Renal cortex interstitium (tissue), 11 donors: ENCODE data around the gene PROCA1. TPM values are rescaled to one million over a fixed set of nuclear protein-coding genes. Genes with fewer than 3 reads are reported as not detected.
A peak's percentile ranks its signal among the peaks of the same experiment; 100 is the strongest.
"Not testable (repeated sequence)": the region's sequence is repeated elsewhere in the genome, so short reads cannot be mapped to it uniquely, and the experiment has no call there.

Source experiments
- DNase-seq, 11 donors: peaks; one replicate each; pipeline ENCODE4 v3.0.0-alpha.2; 2013; ENCODE audit warnings: low read depth in 9 of 11, low spot score in 4 of 11; ENCODE audit errors: extremely low read depth in 1 of 11
- polyA plus RNA-seq, 3 donors: library from polyadenylated mRNA; unstranded; fragments of 120-200 nt; gene quantifications; one replicate each; pipeline ENCODE4 v1.2.1, GENCODE V29; 2013; ENCODE audit not compliant: insufficient read length in 3 of 3

The PROCA1 gene
- polyA plus RNA-seq, 3 donors = 5.9 to 8.7 (median 6.6) TPM

DNA sequence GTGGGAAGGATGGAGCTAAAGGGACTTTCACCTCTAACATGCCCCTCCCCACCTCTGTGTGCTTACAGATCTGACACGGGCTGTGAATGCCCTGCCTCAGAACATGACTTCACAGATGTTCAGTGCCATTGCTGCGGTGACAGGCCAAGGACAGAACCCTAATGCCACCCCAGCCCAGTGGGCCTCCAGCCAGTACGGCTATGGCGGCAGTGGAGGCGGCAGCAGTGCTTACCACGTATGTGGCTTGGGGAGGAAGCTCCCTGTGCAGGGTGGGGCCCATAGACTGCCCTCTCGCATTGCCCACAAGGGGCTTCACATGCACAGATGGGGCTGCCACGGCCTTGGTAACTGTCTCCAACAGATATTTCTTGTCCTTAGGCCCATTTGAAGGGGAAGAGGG lies 11.4 kb downstream of the PROCA1 start:
- no peak for DNase-seq

DNA sequence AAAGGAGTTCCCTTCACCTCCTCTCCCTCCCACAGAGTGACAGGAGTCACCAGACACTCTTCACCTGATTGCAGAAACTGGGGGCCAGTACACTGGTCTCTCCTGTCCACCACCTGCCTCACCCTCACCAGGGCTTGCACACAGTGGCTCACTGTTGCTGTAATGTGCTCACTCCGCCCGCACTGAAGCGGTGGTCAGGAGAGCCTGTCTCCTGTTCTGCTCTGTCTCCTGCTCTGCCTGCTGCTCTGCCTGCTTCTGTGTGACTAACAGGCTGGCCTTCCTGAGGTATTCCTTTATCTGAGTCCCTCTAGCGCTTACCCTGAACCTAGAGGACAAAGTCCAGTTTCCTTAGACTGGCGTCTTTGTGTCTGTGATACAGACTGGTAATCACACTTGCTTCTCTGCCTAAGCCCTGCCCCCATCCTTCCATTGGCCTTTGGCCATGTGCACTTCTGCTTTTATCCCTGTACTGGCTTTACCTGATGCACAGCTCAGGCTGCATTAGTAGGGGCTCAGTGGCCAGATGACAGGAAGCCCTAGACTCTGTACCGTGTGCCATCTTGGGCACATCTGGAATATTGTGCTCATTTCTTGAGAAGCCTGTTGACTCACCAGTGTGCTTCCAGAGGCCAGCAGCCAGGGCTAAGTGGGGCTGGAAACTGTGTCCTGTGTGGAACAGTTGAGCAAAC lies 13.3 kb downstream of the PROCA1 start:
- DNase-seq = peak in 1 of 11 donors; percentile 57

DNA sequence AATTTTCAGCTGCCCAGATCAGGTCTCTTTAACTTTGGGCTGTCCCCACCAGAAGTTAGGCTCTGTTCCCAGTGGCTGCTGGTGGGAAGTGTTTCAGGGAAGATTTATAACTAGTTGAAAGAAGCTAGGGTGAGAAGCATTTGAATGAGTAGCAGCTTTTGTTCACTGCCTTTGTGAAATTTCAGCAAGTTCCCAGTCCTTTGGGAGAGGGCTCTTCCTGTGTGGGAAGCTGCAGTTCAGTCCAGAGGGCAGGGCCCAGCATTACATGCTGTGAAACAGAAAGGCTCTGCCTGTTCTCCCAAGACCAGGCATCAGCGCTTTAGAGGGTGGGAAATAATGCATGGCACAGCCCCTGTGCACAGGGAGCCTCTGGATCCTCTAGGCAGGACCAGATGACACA lies 17.8 kb downstream of the PROCA1 start:
- no peak for DNase-seq

DNA sequence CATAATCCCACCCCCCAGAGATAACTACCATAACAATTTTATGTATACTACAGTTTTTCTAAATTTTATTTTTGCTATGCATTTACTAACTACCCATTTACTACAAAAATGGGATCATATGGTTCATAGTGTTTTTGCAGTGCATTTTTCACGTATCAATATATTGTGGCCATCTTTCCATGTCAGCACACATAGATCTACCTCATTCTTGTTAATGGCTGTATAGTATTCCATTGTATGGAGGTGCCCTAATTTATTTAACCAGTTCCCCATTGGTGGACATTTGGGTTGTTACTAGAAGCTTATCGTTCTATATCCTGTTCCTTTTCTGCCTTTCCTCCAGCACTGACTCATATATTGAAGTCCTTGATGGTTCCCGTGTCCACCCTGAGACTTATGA lies 22.7 kb downstream of the PROCA1 start:
- no peak for DNase-seq

DNA sequence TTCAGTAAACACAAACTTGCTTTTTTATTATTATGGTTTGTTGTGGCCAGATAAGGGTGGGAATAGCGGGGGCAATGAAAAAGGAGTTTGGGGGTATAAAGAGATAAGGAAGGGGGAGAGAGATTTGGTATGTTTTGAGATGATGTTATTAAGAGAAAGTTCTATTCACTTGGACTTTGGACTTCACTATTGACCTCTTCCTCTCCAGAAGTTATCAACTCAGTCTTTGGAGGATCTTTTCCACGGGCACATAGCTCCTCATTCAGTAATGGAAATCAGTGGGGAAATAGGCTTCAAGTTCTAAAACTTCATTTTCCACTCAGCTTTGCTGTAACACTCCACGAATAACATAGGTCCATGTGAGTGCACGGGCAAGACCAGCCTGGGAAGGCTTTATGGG lies 23.2 kb downstream of the PROCA1 start:
- no peak for DNase-seq

DNA sequence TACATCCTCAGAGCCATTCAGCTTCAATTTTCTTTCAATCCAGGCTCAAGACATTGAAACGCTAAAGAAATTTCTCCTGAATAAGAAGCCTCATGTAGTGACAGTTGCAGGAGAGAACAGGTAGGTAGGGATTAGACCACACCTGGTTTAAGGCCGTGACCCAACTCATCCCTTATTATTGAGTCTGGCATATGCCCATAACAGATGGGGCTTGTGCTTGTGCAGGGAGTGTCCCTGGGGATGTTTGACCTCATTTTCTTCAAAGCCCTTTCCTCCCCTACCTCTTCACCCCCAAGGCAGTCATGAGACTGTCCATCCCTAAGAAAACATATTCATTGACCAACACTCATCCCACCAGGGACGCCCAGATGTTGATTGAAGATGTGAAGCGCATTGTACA lies 25.4 kb downstream of the PROCA1 start:
- no peak for DNase-seq

DNA sequence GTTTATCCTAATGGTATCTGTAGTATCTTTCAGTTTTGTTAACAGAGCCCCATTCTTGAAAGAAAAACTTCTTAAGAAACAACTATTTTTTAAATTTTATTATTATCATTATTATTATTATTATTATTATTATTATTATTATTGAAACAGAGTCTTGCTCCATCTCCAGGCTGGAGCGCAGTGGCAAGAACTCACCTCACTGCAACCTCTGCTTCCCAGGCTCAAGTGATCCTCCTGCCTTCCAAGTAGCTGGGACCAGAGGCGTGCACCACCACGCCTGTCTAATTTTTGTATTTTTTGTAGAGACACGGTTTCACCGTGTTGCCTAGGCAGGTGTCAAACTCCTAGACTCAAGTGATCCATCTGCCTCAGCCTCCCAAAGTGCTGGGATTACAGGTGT lies 26.3 kb downstream of the PROCA1 start:
- no peak for DNase-seq

DNA sequence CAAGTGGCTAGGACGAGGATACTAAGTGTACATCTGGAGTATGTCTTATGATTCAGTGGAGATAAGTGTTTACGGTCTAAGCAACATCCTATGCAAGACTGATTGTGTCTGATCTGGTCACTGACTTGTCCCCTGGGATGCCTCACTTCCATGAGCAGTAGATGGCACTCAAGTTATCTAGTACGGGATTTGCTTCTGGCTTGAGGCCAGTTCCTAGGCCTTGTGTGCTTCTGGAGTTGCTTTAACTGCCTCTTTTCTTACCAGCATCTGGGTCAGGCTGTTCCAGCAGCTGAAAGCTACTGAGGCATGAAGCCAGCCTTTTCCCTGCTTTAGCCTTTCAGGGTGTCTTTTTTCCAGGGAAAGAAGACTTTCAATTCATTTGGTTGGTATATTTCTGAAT lies 26.7 kb downstream of the PROCA1 start:
- DNase-seq = peak in 4 of 11 donors; percentile 24 to 33 (median 27)

DNA sequence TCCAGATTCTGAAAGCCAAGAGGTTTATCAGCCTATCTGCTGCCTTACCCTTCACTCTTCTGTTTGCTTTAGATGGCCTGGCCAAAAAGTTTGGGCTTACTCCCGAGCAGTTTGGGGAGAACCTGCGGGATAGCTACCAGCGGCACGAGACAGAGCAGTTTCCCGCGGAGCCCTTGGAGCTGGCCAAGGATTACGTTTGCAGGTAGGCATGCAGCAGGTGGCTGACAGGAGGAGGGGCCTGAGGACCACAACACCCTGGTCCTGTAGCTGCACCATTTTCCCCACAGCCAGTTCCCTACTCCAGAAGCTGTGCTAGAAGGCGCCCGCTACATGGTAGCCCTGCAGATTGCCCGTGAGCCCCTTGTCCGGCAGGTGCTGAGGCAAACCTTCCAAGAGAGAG lies 29.0 kb downstream of the PROCA1 start:
- no peak for DNase-seq

DNA sequence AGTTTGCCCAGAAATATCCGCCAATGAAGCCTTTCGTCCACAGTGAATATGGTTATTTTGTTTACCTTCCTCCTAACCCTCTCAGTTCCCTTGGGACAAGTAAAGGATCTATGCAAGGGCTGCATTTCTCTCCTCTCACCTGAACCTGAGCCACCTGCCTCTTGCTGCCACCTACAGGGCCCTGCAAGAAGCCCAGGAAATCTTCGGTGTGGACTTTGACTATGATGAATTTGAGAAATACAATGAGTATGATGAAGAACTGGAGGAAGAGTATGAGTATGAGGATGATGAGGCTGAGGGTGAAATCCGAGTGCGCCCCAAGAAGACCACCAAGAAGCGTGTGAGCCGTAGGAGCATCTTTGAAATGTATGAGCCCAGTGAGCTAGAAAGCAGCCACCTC lies 35.7 kb downstream of the PROCA1 start:
- DNase-seq = no peak

DNA sequence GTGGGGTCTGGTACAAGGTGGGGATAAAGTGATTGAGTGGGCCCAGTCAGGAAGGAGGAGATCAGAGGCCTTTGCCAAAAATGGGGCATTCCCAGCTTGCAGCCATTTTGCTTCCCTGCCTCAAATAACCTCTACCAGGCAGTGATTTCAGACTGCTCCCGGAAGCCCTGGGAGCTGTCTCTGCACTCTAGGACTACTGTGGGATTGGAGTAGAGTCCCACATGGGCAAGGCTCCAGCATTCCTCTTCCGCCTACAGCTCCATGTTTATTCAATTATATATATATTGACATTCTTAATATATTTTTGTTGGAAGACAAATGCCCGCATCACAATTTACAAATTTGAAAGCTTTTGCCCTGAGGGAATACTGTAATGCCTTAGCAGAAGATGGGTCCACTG lies 36.2 kb downstream of the PROCA1 start:
- DNase-seq = no peak

DNA sequence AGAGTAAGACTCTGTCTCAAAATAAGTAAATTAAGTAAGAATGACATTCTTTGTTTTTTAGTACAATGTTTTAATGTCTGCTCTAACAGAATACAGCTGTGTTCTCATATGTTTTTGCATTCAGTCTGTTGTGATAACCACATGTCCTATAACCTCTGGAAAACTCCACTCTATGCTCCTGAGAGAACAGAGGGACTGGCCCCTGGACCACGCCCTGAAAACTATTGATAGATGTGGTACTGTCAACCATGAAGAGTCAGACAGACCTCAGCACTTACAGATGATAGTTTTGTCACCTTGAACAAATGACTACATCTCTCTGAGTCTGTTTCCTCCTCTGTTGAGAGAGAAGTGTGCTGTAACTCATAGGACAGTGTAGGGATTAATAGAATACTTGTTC lies 41.8 kb downstream of the PROCA1 start:
- DNase-seq = no peak

DNA sequence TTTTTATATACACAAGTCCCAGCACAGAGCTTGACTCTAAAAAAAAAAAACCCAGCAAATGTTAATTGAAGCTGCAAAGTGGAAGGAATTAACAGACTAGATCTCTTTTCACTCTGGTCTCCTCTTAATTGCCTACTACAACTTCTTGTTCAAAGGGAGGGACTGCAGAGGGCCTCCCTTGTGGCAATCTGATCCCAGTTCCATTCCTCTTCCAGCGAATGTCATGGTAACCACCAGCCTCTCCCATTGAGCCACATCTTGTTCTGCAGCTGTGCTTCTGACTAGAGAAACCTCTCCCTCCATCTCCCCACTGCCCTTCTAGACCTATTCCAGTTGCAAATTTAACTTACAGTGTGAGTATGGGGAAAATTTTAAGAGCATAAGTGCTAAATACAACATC lies 43.8 kb downstream of the PROCA1 start:
- no peak for DNase-seq

DNA sequence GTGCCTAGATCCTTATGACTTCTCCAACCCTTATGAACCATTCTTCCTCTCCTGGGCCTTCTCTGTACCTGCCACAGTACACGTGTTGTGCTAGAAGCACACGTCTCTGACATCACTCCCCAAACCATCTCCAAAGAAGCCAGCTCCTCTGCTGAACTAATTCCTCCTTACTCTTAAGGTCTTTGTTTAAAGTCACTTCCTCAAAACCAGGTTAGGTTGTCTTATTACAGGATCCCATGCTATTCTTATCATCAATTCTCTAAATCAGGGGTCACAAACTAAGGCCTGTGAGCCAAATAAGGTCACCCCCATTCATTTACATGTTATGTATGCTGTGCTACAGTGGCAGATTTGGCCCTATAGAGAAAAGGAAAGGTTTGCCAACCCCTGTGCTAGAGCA lies 45.7 kb downstream of the PROCA1 start:
- no peak for DNase-seq

DNA sequence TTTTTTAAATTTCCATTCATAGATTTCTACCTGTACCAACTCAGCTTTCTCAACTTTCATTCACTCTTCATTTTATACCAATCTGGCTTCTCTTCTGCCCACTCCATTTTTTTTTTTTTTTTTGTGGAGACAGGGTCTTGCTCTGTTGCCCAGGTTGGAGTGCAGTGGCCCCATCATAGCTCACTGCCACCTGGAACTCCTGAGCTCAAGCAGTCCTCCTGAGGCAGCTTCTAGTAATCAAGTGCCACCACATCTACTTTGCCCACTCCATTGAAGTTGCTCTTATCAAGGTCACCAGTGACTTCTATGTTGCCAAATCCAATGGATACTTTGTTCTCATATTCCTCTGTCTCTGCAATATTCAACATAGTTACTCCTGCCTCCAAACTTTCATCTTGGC lies 48.0 kb downstream of the PROCA1 start:
- DNase-seq = no peak

DNA sequence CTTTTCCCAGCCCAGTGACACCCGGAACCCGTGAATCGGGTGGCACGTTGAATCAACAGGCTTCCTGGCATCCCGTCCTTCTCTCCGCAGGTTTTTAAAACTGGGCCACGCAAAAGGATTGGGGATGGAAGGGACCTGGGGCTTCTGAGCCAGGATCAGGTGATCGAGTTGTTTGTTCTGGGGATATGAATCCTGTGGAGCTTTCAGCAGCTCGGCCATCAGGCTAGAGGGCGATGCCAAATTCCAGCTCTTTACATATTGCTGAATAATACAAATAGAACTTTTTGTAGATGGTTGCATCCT lies 49.2 kb downstream of the PROCA1 start:
- no peak for DNase-seq

DNA sequence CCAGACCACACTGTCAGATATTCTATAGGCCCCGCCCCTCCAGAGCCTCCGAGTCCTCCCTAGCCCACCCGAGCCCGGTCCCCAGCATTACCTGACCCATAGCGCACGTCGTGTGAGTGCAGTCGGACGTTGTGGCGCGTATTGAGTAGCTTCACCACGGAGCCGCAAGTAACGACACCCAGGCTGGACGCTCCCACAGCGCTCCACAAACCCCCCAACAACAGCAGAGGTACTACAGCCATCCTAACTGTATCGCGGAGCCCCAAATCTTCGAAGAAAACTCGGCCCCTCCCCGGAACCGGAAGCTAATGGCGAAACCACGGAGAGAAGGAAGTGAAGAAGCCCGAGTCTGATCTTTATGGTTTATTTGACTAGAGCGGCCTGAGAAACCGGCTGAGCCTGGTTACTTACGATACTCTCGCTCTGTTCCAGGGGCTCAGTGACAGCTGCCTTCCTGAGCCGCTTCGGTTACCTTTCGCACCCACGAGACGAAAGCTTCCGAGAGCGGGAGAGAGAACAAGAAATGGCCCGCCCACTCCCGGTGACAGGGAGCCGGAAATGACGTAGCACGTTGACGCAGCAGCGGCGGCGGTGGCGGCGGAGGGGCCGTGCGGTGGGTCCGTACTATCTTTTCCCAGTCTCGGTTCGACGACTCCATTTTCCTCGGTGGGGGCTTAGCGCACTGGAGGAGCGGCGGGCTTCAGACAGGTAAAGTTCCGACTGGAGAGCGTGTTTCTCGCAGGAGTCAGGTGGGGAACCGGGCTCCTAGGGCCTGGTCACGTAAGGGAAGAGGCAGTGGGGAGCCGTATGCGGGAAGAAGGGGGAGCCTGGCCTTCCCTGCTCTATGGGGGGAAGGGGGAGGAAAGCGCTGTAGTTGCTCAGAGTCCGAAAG lies 49.8 kb downstream of the PROCA1 start, which contains the start of the genes SDF2 and SUPT6H:
SDF2 (minus strand) TSS at position 272 of the 892 bp plus-strand sequence; CDS start at position 242, 30 bp downstream.
SUPT6H (plus strand) TSS at position 571 of the 892 bp plus-strand sequence. CDS start 11,197 bp downstream, outside the sequence.
- DNase-seq = peak; percentile 77 to 94 (median 88)

DNA sequence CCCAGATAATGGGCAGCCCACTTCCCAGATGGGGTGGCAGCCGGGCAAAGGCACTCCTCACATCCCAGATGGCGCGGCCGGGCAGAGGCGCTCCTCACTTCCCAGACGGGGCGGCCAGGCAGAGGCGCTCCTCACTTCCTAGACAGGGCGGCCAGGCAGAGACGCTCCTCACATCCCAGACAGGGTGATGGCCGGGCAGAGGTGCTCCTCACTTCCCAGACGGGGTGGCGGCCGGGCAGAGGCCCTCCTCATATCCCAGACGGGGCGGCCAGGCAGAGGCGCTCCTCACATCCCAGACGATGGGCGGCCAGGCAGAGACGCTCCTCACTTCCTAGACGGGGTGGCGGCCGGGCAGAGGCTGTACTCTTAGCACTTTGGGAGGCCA lies 52.2 kb downstream of the PROCA1 start:
- not testable (repeated sequence) for DNase-seq

DNA sequence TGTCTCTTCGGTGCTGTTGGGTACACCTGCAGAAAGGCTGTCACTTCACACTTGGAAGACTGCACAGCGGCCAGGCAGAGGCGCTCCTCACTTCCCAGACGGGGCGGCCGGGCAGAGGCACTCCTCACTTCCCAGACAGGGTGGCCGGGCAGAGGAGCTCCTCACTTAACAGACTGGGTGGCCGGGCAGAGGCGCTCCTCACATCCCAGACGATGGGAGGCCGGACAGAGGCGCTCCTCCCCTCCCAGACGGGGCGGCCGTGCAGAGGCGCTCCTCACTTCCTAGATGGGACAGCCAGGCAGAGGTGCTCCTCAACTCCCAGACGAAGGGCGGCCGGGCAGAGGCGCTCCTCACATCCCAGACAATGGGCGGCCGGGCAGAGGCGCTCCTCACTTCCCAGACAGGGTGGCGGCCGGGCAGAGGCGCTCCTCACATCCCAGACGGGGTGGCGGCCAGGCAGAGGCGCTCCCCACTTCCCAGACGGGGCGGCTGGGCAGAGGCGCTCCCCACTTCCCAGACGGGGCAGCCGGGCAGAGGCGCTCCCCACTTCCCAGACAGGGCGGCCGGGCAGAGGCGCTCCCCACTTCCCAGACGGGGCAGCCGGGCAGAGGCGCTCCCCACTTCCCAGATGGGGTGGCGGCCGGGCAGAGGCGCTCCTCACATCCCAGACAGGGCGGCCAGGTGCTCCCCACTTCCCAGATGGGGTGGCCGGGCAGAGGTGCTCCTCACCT lies 52.8 kb downstream of the PROCA1 start:
- not testable (repeated sequence) for DNase-seq

DNA sequence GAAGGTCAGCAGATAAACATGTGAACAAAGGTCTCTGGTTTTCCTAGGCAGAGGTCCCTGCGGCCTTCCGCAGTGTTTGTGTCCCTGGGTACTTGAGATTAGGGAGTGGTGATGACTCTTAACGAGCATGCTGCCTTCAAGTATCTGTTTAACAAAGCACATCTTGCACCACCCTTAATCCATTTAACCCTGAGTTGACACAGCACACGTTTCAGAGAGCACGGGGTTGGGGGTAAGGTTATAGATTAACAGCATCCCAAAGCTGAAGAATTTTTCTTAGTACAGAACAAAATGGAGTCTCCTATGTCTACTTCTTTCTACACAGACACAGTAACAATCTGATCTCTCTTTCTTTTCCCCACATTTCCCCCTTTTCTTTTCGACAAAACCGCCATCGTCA lies 53.3 kb downstream of the PROCA1 start:
- DNase-seq = not testable (repeated sequence)
